GM23248 (cell line): ENCODE results near the gene C11orf91.

Experiments
- EZH2 ChIP-seq: fragments of 200-600 bp; sonication (generic); IDR thresholded peaks from 2 replicates; pipeline ENCODE4 v1.6.1; 2018; ENCODE audit warnings: antibody characterized with exemption, mild to moderate bottlenecking; ENCODE audit not compliant: insufficient read depth, poor library complexity, severe bottlenecking
- EZH2phosphoT487 ChIP-seq: fragments of 200-600 bp; sonication (generic); IDR thresholded peaks from 2 replicates; pipeline ENCODE4 v1.6.1; 2018; ENCODE audit warnings: antibody characterized with exemption, moderate library complexity, mild to moderate bottlenecking, low read depth; ENCODE audit not compliant: insufficient read depth

GRCh38 chr11:33659370-33660139 lies 41.1 kb downstream of the C11orf91 start:
- TF ChIP-seq EZH2 (no peak), EZH2phosphoT487 (no peak)
